Measurements from ENCODE around the gene SOD1.
"Not testable (repeated sequence)": the region's sequence is repeated elsewhere in the genome, so short reads cannot be mapped to it uniquely, and the experiment has no call there.

The SOD1 gene

DNA sequence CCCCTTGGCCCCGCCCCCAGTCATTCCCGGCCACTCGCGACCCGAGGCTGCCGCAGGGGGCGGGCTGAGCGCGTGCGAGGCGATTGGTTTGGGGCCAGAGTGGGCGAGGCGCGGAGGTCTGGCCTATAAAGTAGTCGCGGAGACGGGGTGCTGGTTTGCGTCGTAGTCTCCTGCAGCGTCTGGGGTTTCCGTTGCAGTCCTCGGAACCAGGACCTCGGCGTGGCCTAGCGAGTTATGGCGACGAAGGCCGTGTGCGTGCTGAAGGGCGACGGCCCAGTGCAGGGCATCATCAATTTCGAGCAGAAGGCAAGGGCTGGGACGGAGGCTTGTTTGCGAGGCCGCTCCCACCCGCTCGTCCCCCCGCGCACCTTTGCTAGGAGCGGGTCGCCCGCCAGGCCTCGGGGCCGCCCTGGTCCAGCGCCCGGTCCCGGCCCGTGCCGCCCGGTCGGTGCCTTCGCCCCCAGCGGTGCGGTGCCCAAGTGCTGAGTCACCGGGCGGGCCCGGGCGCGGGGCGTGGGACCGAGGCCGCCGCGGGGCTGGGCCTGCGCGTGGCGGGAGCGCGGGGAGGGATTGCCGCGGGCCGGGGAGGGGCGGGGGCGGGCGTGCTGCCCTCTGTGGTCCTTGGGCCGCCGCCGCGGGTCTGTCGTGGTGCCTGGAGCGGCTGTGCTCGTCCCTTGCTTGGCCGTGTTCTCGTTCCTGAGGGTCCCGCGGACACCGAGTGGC lies at the start of gene SOD1:
Gene SOD1 (plus strand): TSS at position 158 of the 723 bp plus-strand sequence. CDS start 77 bp downstream, at position 235.
- DNase-seq, result peak; percentile 80 to 86

DNA sequence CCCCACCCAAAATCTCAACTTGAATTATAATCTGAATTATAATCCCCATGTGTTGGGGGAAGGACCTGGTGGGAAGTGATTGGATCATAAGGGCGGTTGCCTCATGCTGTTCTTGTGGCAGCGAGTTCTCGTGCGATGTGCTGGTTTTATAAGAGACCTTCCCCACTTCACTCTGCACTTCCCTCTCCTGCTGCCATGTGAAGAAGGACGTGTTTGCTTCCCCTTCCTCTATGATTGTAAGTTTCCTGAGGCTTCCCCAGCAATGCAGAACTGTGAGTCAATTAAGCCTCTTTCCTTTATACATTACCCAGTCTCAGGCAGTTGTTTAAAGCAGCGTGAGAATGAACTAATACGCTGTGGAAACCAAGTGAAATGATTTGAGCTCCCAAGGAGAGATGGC lies 48.0 kb upstream of the SOD1 start:
- DNase-seq, result no peak

DNA sequence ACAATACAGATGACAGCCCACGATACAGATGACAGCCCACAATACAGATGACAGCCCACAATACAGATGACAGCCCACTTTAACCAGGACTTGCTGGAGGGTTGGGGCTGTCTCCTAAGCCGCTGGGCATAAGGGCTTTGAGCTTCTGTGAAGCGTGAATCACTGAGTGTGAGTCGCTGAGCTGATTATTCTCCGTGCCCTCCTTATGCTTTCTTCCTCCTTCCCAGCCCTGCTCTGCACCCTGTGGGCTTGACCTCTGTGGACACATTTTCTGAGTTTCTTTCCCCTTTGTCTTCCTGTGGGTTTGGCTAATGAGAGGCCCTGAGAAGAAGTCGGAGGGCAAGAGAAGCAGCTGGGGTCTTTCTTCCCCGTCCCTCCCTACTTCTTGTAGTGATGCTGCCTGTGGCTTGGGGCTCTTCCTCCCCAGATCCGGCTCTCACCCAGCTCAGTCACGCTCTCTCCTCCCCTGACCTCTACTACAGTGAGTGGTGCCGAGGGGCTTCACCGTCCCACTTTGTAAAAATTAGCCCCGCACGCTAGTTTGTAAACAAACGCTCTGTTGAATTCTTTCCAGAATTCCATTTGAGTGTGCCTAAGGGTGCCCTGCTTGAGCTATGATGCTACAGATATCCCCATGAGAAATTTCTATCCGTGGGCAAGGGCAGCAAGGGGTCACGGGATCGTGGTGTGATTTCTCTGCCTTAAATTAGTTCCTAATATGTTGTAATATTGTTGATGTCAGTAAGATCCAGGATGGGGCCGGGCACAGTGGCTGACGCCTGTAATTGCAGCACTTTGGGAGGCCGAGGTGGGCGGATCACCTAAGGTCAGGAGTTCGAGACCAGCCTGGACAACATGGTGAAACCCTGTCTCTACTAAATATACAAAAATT lies 46.4 kb upstream of the SOD1 start:
- DNase-seq, result no peak

- DNase-seq, result no peak
Measured at GRCh38 chr21:31614705-31615104, 44.8 kb upstream of the SOD1 start.

GRCh38 chr21:31616216-31616615 lies 43.3 kb upstream of the SOD1 start:
- DNase-seq, result no peak

DNA sequence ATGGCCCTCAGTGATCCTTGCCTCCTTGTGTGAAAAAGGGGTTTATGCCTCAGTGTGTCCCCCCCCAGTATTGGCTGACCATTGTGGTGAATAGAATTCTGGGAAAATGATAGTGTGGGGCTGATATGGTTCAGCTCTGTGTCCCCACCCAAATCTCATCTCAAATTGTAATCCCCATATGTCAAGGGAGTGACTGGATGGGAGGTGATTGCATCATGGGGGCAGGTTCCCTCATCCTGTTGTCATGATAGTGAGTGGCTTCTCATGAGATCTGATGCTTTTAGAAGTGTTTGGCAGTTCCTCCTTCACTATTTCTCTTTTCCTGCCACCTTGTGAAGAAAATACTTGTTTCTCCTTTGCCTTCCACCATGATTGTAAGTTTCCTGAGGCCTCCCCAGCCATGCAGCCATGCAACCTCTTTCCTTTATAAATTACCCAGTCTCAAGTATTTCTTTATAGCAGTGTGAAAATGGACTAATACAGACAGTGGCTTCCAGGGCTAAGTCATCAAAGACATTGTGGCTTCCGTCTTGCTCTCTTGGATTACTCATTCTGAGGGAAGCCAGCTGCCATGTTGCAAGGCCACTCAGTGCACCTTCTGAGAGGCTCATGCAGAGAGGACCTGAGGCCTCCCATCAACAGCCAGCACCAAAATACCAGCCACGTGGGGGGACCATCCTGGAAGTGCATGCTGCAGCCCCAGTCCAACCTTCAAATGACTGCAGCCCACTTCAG lies 40.6 kb upstream of the SOD1 start:
- no peak for DNase-seq

DNA sequence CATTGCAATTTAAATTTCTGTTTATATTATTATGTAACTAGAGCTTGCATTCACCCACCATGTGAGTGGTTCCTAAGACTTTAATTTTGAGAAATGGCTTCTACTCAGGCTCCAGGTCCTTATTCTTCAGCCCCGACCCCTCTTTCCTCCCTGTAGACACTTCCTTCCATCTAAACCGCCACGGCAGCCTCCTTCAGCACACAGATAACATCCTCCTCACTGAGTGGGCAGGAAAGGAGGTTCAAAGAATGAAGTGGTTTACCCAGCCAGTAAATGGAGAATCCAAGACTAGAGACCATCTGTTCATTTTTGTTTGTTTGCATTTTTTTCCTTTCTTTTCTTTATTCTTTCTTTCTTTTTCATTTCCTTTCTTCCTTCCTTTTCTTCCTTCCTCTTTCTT lies 37.1 kb upstream of the SOD1 start:
- no peak for DNase-seq

DNA sequence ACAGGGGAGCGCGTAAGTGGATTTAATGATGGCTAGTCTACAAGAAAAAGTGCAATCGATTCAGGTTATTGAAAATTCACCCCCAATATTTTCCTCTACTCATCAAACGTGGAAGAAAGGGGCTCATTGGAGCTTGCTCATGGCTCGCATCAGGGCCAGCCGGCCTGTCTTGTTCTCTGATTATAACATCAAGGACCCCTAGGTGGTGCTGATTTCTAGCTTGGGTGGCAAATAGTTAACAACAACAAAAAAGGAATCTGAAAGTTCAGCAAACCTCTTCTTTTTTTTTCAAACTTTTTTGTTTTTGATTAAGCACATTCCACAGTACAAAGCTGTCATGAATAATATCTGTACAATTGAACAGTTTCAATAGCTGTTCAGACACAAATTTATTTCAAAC lies 35.8 kb upstream of the SOD1 start:
- DNase-seq, result no peak

DNA sequence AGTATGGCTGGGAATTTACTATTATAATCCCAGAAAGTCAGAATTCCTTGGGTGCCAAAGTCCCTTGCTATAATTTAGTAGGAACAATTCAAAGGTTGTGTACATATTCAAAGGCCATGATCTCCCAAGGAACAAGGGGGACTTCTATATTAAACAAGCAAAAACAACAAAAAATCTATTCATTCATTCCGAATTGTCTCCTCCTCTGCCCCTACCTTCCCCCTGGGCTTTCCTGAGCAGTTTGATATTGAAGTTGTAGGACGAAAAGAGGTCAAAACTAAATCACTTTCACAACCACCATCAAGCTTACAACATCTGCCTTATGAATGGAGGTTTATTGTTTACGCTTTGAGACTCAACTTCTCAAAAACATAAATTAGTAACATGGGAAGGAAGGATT lies 35.3 kb upstream of the SOD1 start:
- no peak for DNase-seq

DNA sequence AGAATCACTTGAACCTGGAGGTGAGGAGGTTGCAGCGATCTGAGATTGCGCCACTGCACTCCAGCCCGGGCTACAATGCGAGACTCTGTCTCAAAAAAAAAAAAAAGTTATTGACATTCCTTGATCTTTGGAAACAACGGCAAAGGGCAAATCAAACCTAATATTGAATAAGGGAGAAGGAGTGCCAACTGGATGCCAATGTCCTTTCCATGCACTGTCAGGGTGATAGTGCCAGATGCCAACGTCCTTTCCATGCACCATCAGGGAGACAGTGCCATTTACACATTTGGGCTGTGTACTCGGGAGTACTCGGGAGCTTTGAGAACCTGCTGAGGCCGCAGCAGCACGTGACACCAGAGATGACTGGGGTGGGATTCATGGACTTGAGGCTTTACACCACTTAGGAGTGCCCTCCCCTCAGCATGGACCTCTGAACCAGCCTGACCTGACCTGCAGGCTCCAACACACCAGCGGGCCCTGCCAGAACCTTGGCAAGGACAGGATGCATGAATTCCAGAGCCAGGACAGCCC lies 34.5 kb upstream of the SOD1 start:
- DNase-seq, result no peak

- no peak for DNase-seq
Measured at GRCh38 chr21:31629972-31630711, 29.4 kb upstream of the SOD1 start.

DNA sequence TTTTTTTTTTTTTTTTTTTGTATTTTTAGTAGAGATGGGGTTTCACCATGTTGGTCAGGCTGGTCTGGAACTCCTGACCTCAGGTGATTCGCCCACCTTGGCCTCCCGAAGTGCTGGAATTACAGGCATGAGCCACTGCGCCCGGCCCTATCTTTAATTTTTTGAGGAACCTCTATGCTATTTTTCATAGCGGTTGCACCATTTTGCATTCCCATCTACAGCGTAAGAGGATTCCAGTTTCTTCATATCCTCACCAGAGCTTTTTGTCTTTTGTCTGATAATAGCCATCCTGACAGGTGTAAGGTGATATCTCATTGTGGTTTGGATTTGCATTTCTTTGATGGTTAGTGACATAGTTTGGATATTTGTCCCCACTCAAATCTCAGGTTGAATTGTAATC lies 27.6 kb upstream of the SOD1 start:
- not testable (repeated sequence) for DNase-seq

DNA sequence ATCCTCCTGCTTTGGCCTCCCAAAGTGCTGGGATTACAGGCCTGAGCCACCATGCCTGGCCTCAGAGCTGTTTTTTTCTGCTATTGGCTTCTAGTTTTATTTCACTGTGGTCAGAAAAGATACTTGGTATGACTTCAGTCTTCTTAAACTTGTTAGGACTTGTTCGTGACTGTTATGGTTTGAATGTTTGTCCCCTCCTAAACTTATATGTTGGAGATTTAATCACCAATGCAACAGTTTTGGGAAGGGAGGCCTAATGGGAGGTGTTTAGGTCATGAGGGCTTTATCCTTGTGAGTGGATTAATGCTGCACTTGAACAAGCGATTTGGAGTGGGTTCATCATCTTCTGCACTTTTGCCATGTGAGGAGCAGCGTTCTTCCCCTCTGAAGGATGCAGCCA lies 24.5 kb upstream of the SOD1 start:
- DNase-seq, result no peak

DNA sequence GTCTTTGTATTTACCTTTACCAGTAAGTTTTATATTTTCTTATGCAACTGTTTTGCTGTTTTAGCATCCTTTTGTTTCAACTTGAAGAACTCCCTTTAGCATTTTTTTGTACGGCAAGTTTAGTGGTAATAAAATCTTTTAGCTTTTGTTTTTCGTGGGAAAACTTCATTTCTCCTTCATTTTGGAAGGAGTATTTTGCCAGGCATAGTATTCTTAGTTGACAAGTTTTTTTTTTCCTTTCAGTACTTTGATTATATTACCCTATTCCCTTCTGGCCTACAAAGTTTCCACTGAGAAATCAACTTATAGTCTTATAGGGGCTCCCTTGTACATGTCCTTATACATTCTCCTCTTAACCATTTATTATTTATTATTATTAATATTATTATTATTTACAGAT lies 22.6 kb upstream of the SOD1 start:
- DNase-seq, result no peak

DNA sequence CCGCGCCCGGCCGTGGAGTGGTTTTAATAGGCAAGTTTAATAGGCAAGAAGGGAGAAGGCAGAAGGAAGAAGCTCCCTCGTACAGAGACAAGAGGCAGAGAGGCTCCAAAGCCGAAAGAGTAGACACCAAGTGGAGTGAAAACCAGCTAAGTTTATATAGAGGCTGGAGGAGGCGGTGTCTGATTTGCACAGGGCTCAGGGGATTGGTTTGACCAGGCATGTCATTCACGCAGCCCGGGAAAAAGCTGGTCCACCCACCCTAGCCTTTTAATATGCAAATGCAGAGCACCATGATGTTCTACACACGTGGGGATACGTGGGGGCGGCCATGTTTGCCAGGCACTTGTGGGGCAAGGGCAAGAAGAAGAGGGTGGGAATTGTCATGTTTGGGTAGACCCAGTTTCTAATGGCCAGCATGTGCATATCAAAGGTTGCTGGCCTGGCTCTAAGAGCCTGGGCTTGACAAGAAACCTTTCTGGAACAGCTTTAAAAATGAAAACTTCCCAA lies 18.0 kb upstream of the SOD1 start:
- DNase-seq, result no peak

DNA sequence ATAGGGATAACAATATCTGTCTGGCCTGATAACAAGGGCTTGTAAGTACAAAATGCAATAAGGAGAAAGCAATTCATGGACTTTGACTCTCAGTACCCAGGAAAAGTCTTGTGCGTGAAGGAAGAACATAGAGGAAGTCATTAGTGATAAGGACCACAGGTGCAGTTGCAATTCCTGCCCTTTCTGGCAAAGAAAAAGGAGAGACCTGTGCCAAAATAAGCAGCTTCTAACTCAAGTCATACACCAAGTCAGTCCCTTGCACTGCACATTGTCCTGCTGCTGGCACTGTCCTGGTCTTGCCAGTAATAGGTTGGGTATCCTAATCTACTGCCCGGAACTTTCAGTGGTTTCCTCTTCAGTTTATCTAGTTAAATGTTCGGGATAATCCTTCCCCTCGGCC lies 14.8 kb upstream of the SOD1 start:
- DNase-seq, result no peak

- no peak for DNase-seq
Measured at GRCh38 chr21:31647650-31648049, 11.8 kb upstream of the SOD1 start.

DNA sequence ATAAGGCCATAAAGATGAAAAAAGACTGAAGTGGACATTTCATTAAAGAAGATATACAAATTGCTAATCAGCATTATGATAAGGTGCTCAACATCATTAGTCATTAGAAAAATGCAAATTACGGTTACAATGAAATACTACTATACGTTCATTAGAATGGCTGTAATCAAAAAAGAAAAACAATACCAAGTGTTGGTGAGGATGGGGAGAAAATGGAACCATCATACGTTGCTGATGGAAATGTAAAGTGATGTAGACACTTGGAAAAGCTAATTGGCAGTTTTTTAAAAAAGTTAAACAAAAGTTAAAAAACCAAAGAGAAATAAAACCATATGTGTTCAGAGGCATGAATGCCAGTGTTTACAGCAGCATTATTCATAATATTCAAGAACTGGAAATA lies 8.6 kb upstream of the SOD1 start:
- DNase-seq, result no peak

DNA sequence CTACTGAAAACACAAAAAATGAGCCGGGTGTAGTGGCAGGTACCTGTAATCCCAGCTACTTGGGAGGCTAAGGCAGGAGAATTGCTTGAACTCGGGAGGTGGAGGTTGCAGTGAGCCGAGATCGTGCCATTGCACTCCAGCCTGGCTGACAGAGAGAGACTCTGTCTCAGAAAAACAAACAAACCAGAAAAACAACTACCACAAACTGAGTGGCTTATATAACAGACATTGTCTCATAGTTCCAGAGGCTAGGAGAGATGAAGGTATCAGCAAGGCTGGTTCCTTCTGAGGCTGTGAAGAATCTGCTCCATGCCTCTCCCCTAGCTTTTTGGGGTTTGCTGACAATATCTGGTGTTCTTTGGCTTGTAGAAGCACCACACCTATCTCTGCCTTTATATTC lies 8.0 kb upstream of the SOD1 start:
- not testable (repeated sequence) for DNase-seq

DNA sequence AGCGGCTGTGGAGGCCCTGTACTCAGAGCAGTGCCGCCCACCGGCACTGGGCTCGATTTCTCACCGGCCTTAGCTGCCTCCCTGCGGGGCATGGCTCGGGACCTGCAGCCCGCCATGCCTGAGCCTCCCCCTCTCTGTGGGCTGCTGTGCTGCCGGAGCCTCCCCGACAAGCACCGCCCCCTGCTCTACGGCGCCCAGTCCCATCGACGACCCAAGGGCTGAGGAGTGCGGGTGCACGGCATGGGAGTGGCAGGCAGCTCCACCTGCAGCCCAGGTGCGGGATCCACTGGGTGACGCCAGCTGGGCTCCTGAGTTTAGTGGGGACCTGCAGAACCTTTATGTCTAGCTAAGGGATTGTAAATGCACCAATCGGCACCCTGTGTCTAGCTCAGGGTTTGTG lies 5.2 kb upstream of the SOD1 start:
- DNase-seq, result no peak

GRCh38 chr21:31654821-31655580 lies 4.5 kb upstream of the SOD1 start:
- DNase-seq, result not testable (repeated sequence)

Data from bone marrow (tissue), 2 donors.